ENCODE data around the gene ANXA6. TPM values are rescaled to one million over a fixed set of nuclear protein-coding genes. Genes with fewer than 3 reads are reported as not detected.

The ANXA6 gene
- total and polyA plus RNA-seq, 2 of the 4 experiments (the other 2 are of a cell fraction): 355 to 610 TPM

DNA sequence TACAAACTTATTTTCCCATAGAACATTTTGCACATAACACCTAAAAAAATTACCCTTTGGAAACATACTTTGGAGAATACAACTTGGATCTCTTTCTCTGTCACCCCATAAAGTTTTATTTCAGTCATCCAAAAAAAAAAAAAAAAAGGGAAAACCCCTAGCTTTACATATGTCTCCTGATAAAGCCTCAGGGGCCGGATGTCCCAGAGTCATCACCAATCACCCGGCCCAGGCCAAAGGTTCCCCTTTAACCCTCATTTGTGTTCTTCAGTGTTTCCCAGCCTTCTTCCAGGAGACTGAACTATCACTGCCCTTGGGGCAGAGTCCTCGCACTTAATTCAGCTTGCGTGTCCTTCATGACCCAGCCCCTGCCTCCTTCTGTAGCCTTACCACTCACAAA, 28.8 kb downstream of the ANXA6 start:
- Histone ChIP-seq H3K56ac (ENCODE audit: extremely low read depth, insufficient read depth, low read length) (no peak overlapping the region), H3K4ac (ENCODE audit: low read depth, low read length) (no peak overlapping the region), H3K9ac (ENCODE audit: low read depth, low read length) (no peak overlapping the region), H4K91ac (ENCODE audit: insufficient read depth, low read depth, low read length) (no peak overlapping the region), H3K14ac (replicated peaks; ENCODE audit: low read depth, low read length) (no peak overlapping the region), H3K9me1 (ENCODE audit: insufficient read depth, low read length) (no peaks in the 10 kb centered on the region; the same call in 1 of the 2 replicates), H2BK20ac (ENCODE audit: low read depth, low read length) (no peak overlapping the region), H4K5ac (ENCODE audit: low read depth, low read length) (no peak overlapping the region), H3K23ac (ENCODE audit: low read depth, low read length) (no peak overlapping the region), H2AK9ac (replicated peaks; ENCODE audit: low read depth, low read length, poor library complexity) (no peak overlapping the region), H2AK5ac (ENCODE audit: low read depth, low read length) (no peak overlapping the region), H2BK120ac (ENCODE audit: low read depth, low read length) (no peak overlapping the region), H3K9me3 (ENCODE audit: control insufficient read depth, insufficient read depth, low read length) (no peaks in the 10 kb centered on the region), H3K27ac (ENCODE audit: insufficient read depth, low read length) (no peak overlapping the region), H3K79me1 (ENCODE audit: low read depth in 1 of 2, low read length in 2 of 2) (peaks cover 8 to 47% of the 10 kb centered on the region in 2 experiments), H2BK15ac (ENCODE audit: low read depth, low read length) (no peak overlapping the region), H3K18ac (ENCODE audit: low read depth, low read length) (no peak overlapping the region), H3K4me1 (ENCODE audit: control insufficient read depth, insufficient read depth, low read length) (peaks cover under 1% of the 10 kb centered on the region; the same call in 1 of the 2 replicates), H3K36me3 (ENCODE audit: control insufficient read depth, insufficient read depth, low read length) (peaks cover 81% of the 10 kb centered on the region), H2BK5ac (ENCODE audit: low read depth, low read length, poor library complexity, severe bottlenecking) (no peak overlapping the region), H3K4me2 (ENCODE audit: low read depth, low read length) (no peak overlapping the region), H2AFZ (replicated peaks; ENCODE audit: low read length, poor library complexity) (no peak overlapping the region), H3K27me3 (ENCODE audit: control insufficient read depth, insufficient read depth, low read length) (no peaks in the 10 kb centered on the region), H4K20me1 (ENCODE audit: insufficient read depth, low read length) (peaks cover 31% of the 10 kb centered on the region), H4K8ac (ENCODE audit: low read depth in 2 of 2, low read length in 2 of 2) (no peak overlapping the region), H3K4me3 (ENCODE audit: insufficient read depth, low read depth, low read length) (no peak overlapping the region)
- WGBS, 2 experiments (ENCODE audit: extremely low coverage in 2 of 2, insufficient read length in 1 of 2): 60% methylated on average over 2 of the region's 4 CpGs; no CpG with 5 or more reads in 1 of the 2 experiments
- ATAC-seq (ENCODE audit: low read depth) (no peak), DNase-seq (no peak)
- intact Hi-C loops (cut with micrococcal nuclease): no loop called here
- dilution Hi-C loops (cut with HindIII; ENCODE audit: low sequenced_read_pairs, unreplicated experiment): no loop called here
- no peak for TF ChIP-seq MAZ (IDR thresholded peaks at IDR 0.05; ENCODE audit: borderline replicate concordance, low read depth, low read length)
- TF ChIP-seq NFE2L2 (IDR thresholded peaks at IDR 0.05; ENCODE audit: low read depth, low read length): no peak
- TF ChIP-seq, protein P1, sequence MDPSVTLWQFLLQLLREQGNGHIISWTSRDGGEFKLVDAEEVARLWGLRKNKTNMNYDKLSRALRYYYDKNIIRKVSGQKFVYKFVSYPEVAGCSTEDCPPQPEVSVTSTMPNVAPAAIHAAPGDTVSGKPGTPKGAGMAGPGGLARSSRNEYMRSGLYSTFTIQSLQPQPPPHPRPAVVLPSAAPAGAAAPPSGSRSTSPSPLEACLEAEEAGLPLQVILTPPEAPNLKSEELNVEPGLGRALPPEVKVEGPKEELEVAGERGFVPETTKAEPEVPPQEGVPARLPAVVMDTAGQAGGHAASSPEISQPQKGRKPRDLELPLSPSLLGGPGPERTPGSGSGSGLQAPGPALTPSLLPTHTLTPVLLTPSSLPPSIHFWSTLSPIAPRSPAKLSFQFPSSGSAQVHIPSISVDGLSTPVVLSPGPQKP (IDR thresholded peaks at IDR 0.05; ENCODE audit: borderline replicate concordance, low read depth, low read length): no peak
- TF ChIP-seq FOS (IDR thresholded peaks at IDR 0.05; ENCODE audit: low read depth, low read length): no peak
- TF ChIP-seq MAFK (IDR thresholded peaks at IDR 0.05; ENCODE audit: low read depth, low read length): no peak
- TF ChIP-seq MXI1 (IDR thresholded peaks at IDR 0.05; ENCODE audit: borderline replicate concordance, low read depth, low read length): no peak
- TF ChIP-seq SMC3 (IDR thresholded peaks at IDR 0.05; ENCODE audit: low read depth, low read length): no peak
- TF ChIP-seq BHLHE40 (IDR thresholded peaks at IDR 0.05; ENCODE audit: low read depth, low read length): no peak
- TF ChIP-seq RCOR1 (IDR thresholded peaks at IDR 0.05; ENCODE audit: insufficient replicate concordance, low read length): no peak
- TF ChIP-seq, protein P2, sequence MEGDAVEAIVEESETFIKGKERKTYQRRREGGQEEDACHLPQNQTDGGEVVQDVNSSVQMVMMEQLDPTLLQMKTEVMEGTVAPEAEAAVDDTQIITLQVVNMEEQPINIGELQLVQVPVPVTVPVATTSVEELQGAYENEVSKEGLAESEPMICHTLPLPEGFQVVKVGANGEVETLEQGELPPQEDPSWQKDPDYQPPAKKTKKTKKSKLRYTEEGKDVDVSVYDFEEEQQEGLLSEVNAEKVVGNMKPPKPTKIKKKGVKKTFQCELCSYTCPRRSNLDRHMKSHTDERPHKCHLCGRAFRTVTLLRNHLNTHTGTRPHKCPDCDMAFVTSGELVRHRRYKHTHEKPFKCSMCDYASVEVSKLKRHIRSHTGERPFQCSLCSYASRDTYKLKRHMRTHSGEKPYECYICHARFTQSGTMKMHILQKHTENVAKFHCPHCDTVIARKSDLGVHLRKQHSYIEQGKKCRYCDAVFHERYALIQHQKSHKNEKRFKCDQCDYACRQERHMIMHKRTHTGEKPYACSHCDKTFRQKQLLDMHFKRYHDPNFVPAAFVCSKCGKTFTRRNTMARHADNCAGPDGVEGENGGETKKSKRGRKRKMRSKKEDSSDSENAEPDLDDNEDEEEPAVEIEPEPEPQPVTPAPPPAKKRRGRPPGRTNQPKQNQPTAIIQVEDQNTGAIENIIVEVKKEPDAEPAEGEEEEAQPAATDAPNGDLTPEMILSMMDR (conservative IDR thresholded peaks at IDR 0.05; ENCODE audit: low read depth, low read length): no peak
- no peak for TF ChIP-seq RFX5 (IDR thresholded peaks at IDR 0.05; ENCODE audit: low read depth, low read length)
- no peak for TF ChIP-seq CHD1 (IDR thresholded peaks at IDR 0.05; ENCODE audit: low read depth, low read length)
- ChIA-PET CTCF (interaction anchor here (0.6 to 1.3 kb wide), 2 partner anchors 27 to 127 kb away, joined by 3 read pairs; no protein-coding TSS in a partner anchor), POLR2A (ENCODE audit: unreplicated experiment) (no interaction called here)
- BruUV-seq (replicated peaks): no TSS peak
- in situ Hi-C loops (cut with MboI; ENCODE audit: low sequenced_read_pairs): no loop called here

All from IMR-90 (cell line).